DOHH2 (cell line): ENCODE data around the gene CCDC88B.

ENCODE experiments used
- CTCF ChIP-seq: fragments of 200-600 bp; sonication (generic); IDR thresholded peaks from one replicate; pipeline ENCODE4 v1.5.1; 2014; ENCODE audit warnings: antibody characterized with exemption, mild to moderate bottlenecking, low read depth, low read length; ENCODE audit not compliant: poor library complexity, severe bottlenecking
- EZH2phosphoT487 ChIP-seq: fragments of 200-600 bp; sonication (generic); IDR thresholded peaks from 2 replicates; pipeline ENCODE4 v1.6.1; 2017; ENCODE audit warnings: borderline replicate concordance, mild to moderate bottlenecking, antibody characterized with exemption, low read length, moderate library complexity, mixed read lengths

GRCh38 chr11:64349404-64349803 is 9.4 kb downstream of the CCDC88B start:
- TF ChIP-seq CTCF (no peak), EZH2phosphoT487 (no peak)
